GM12801 (cell line): ENCODE results near the gene SLC17A2.

ENCODE experiments used
- CTCF ChIP-seq: IDR thresholded peaks from one replicate; pipeline ENCODE4 v1.5.1; 2011; ENCODE audit warnings: control low read depth; ENCODE audit not compliant: insufficient read length; ENCODE audit errors: extremely low read depth

SLC17A2 gene

GRCh38 chr6:25966711-25967110 is 36.2 kb upstream of the SLC17A2 start:
- no peak for TF ChIP-seq CTCF

DNA sequence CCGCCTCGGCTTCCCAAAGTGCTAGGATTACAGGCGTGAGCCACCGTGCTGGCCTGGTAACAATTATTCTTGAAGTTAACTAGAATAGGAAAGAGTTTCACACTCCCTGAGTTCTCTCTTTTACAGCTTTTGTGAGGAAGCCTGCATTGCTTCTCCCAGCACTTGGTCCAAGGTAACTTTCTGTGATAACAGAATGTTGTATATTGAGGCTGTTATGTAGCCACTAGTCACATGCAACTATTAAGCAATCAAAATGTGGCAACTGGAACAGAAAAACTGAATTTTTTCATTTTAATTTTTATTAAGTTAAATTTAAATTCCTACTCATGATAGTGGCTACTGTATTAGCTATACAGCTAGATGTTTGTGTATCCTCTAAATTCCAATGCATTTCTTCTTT is 34.6 kb upstream of the SLC17A2 start:
- no peak for TF ChIP-seq CTCF

- TF ChIP-seq CTCF: no peak
Observed at GRCh38 chr6:25963426-25964123, 33.1 kb upstream of the SLC17A2 start.

DNA sequence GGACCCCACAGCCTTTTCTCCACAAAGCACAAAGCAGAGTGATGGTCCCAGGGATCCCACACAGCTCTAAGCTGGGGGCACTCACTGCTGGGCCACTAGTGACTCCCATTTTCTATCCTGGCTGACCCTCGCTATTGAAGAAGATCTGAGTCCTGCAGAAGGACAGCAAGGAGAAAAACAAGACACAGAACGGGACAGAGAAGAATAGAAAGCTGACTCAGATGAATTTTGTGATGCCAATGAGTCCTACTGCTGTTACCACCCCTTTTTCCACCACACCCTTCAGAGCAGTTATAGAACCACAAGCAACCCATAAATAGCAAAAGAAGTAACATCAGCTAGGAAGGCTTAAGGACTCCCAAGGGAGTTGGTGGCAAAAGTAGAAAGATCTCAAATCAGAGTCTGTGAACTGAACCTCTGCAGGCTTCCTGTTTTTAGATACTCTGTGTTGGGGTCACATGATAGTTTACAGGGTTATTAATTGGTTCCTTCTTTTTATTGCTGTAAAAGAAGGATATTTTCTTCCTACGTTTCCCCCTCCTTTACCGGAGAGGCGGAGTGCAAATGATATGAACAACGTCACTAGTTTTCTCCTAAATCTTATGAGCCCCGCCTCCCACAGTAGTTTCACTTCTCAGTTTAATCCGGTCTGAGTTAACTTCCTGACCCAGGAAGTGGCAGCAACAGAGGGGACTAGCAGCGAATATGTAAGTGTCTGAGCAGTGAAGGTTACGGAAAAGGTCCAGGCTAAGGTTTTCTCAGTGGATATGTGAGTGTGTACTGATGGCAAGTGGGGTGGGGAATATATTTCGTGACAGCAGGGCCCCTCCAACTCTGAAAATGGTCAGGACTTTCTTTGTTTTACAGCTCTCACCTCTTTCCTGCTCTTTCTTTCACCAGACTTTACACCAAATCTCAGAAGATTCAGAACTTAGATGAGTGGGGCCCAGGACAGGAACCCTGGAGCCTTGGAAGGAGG is 31.9 kb upstream of the SLC17A2 start, which contains the start of gene TRIM38:
Gene TRIM38 (plus strand): TSS at position 654 of the 979 bp plus-strand sequence. CDS start 3,721 bp downstream, outside the sequence.
- no peak for TF ChIP-seq CTCF

DNA sequence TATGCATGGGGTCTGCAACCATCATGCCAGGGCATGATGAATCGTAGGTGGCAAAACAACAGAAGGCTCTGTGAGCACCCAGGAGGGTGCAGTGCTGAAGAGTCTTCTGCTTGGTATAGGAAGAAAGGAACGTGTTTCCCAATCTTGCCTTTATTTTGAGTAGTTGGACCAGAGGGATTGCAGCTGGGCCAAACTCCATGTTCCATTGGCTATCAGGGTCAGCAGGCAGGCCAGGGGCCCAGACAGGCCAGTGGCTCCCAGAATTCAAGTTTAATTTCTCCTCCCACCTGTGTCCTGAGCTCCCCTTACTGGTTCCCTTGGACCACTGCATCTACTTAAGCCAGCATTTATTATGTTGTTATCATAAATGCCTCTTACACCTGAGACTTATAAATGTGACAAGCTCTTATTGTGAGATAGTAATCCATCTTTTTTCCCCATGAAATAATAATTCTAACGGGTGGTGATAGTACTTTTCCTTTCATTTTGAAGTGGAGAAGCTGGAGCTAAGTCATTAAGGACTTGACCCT is 31.2 kb upstream of the SLC17A2 start:
- no peak for TF ChIP-seq CTCF

DNA sequence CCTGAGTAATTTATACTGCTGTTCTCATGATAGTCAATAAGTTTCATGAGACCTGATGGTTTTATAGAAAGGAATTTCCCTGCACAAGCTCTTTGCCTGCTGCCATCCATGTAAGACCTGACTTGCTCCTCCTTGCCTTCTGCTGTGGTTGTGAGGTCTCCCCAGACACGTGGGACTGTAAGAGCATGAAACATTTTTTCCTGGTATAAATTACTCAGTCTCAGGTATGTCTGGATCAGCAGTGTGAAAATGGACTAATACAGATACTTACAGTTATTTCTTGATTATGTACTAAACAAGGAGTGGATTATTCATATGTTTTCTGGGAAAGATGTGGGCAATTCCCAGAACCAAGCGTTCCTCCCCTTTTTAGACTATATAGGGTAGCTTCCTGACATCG is 30.2 kb upstream of the SLC17A2 start:
- no peak for TF ChIP-seq CTCF

GRCh38 chr6:25959890-25960536 is 29.5 kb upstream of the SLC17A2 start:
- TF ChIP-seq CTCF: no peak
